ENCODE data around the gene TOMT. TPM values are rescaled to one million over a fixed set of nuclear protein-coding genes. Genes with fewer than 3 reads are reported as not detected.

TOMT gene
- polyA plus RNA-seq, 1 donor from 2014 or later: 0.76 TPM

- no peaks in the 10 kb centered on the region for H4K20me1 ChIP-seq (ENCODE audit: insufficient read depth)
- TF ChIP-seq POLR2AphosphoS5 (IDR thresholded peaks at IDR 0.05) (no peak), EZH2 (IDR thresholded peaks at IDR 0.05; ENCODE audit: borderline replicate concordance, insufficient read depth, low read length, poor library complexity, severe bottlenecking) (no peak), MXI1 (conservative IDR thresholded peaks at IDR 0.05; ENCODE audit: poor library complexity, severe bottlenecking) (no peak), SMC3 (conservative IDR thresholded peaks at IDR 0.05; ENCODE audit: poor library complexity) (no peak), EP300 (conservative IDR thresholded peaks at IDR 0.05; ENCODE audit: poor library complexity, severe bottlenecking) (no peak), TAF1 (IDR thresholded peaks at IDR 0.05; ENCODE audit: low read depth) (no peak), RAD21 (conservative IDR thresholded peaks at IDR 0.05) (no peak)
- TF ChIP-seq, protein P1, sequence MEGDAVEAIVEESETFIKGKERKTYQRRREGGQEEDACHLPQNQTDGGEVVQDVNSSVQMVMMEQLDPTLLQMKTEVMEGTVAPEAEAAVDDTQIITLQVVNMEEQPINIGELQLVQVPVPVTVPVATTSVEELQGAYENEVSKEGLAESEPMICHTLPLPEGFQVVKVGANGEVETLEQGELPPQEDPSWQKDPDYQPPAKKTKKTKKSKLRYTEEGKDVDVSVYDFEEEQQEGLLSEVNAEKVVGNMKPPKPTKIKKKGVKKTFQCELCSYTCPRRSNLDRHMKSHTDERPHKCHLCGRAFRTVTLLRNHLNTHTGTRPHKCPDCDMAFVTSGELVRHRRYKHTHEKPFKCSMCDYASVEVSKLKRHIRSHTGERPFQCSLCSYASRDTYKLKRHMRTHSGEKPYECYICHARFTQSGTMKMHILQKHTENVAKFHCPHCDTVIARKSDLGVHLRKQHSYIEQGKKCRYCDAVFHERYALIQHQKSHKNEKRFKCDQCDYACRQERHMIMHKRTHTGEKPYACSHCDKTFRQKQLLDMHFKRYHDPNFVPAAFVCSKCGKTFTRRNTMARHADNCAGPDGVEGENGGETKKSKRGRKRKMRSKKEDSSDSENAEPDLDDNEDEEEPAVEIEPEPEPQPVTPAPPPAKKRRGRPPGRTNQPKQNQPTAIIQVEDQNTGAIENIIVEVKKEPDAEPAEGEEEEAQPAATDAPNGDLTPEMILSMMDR (IDR thresholded peaks at IDR 0.05; ENCODE audit: poor library complexity, severe bottlenecking): no peak
- TF ChIP-seq, protein P2, sequence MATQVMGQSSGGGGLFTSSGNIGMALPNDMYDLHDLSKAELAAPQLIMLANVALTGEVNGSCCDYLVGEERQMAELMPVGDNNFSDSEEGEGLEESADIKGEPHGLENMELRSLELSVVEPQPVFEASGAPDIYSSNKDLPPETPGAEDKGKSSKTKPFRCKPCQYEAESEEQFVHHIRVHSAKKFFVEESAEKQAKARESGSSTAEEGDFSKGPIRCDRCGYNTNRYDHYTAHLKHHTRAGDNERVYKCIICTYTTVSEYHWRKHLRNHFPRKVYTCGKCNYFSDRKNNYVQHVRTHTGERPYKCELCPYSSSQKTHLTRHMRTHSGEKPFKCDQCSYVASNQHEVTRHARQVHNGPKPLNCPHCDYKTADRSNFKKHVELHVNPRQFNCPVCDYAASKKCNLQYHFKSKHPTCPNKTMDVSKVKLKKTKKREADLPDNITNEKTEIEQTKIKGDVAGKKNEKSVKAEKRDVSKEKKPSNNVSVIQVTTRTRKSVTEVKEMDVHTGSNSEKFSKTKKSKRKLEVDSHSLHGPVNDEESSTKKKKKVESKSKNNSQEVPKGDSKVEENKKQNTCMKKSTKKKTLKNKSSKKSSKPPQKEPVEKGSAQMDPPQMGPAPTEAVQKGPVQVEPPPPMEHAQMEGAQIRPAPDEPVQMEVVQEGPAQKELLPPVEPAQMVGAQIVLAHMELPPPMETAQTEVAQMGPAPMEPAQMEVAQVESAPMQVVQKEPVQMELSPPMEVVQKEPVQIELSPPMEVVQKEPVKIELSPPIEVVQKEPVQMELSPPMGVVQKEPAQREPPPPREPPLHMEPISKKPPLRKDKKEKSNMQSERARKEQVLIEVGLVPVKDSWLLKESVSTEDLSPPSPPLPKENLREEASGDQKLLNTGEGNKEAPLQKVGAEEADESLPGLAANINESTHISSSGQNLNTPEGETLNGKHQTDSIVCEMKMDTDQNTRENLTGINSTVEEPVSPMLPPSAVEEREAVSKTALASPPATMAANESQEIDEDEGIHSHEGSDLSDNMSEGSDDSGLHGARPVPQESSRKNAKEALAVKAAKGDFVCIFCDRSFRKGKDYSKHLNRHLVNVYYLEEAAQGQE (IDR thresholded peaks at IDR 0.05; ENCODE audit: borderline replicate concordance): no peak
- no peaks in the 10 kb centered on the region for H3K36me3 ChIP-seq (ENCODE audit: insufficient read depth, low read length)
- H3F3A ChIP-seq (ENCODE audit: insufficient read depth, low read length, poor library complexity, severe bottlenecking): no peaks in the 10 kb centered on the region
- H3K27me3 ChIP-seq (ENCODE audit: insufficient read depth, low read depth, low read length): no peaks in the 10 kb centered on the region
- H3K4me2 ChIP-seq (ENCODE audit: low read length): no peak overlapping the region
- H3K9ac ChIP-seq (ENCODE audit: low read length): no peak overlapping the region
- H3K9me3 ChIP-seq (ENCODE audit: low read length): no peaks in the 10 kb centered on the region
- no peak overlapping the region for H3K27ac ChIP-seq (ENCODE audit: low read length)
- H3K4me3 ChIP-seq (ENCODE audit: low read length): no peak overlapping the region
- no peak overlapping the region for H2AFZ ChIP-seq (ENCODE audit: low read depth, low read length)
- peaks cover 71% of the 10 kb centered on the region for H3K79me2 ChIP-seq (replicated peaks; ENCODE audit: insufficient read depth, low read length)
- no peaks in the 10 kb centered on the region for H3K9me2 ChIP-seq (ENCODE audit: insufficient read depth, low read length)
Observed at GRCh38 chr11:72075109-72075508, 30.6 kb upstream of the TOMT start.

DNA sequence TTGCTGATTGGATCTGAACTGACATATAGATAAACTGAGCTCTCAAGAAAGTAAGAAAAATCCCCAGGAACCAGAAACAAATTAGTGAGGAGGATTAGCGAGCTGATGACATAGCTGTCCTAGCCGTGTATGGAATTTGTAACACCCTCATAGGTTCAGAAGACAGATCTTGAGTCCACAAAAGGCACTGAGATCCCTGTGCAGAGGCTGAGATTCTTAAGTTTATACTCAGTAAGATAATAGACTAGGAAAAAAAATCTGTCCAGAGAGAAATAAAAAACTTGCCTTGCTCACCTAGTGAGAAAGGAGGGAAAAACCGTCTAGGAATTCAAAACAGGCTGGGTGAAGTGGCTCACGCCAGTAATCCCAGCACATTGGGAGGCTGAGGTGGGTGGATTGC lies 30.0 kb upstream of the TOMT start:
- no peaks in the 10 kb centered on the region for H4K20me1 ChIP-seq (ENCODE audit: insufficient read depth)
- no peak overlapping the region for H3K9ac ChIP-seq (ENCODE audit: low read length)
- no peaks in the 10 kb centered on the region for H3K9me2 ChIP-seq (ENCODE audit: insufficient read depth, low read length)
- no peak overlapping the region for H3K27ac ChIP-seq (ENCODE audit: low read length)
- no peaks in the 10 kb centered on the region for H3K27me3 ChIP-seq (ENCODE audit: insufficient read depth, low read depth, low read length)
- peaks cover 73% of the 10 kb centered on the region for H3K79me2 ChIP-seq (replicated peaks; ENCODE audit: insufficient read depth, low read length)
- no peak overlapping the region for H2AFZ ChIP-seq (ENCODE audit: low read depth, low read length)
- TF ChIP-seq EZH2 (IDR thresholded peaks at IDR 0.05; ENCODE audit: borderline replicate concordance, insufficient read depth, low read length, poor library complexity, severe bottlenecking) (no peak), POLR2AphosphoS5 (IDR thresholded peaks at IDR 0.05) (no peak), EP300 (conservative IDR thresholded peaks at IDR 0.05; ENCODE audit: poor library complexity, severe bottlenecking) (no peak), TAF1 (IDR thresholded peaks at IDR 0.05; ENCODE audit: low read depth) (no peak), SMC3 (conservative IDR thresholded peaks at IDR 0.05; ENCODE audit: poor library complexity) (no peak), RAD21 (conservative IDR thresholded peaks at IDR 0.05) (no peak)
- TF ChIP-seq, protein P2 (IDR thresholded peaks at IDR 0.05; ENCODE audit: borderline replicate concordance): no peak
- TF ChIP-seq, protein P1 (IDR thresholded peaks at IDR 0.05; ENCODE audit: poor library complexity, severe bottlenecking): no peak
- H3K36me3 ChIP-seq (ENCODE audit: insufficient read depth, low read length): no peaks in the 10 kb centered on the region
- no peaks in the 10 kb centered on the region for H3K9me3 ChIP-seq (ENCODE audit: low read length)
- no peaks in the 10 kb centered on the region for H3F3A ChIP-seq (ENCODE audit: insufficient read depth, low read length, poor library complexity, severe bottlenecking)
- H3K4me3 ChIP-seq (ENCODE audit: low read length): no peak overlapping the region
- no peak overlapping the region for H3K4me2 ChIP-seq (ENCODE audit: low read length)

Measured in neural cell (in vitro differentiated cells).